ENCODE results near the gene YAP1. TPM values are rescaled to one million over a fixed set of nuclear protein-coding genes. Genes with fewer than 3 reads are reported as not detected.
A peak's percentile ranks its signal among the peaks of the same experiment; 100 is the strongest.

Gene YAP1
- polyA plus RNA-seq, 1 donor from 2014 or later, result 0.46 TPM

DNA sequence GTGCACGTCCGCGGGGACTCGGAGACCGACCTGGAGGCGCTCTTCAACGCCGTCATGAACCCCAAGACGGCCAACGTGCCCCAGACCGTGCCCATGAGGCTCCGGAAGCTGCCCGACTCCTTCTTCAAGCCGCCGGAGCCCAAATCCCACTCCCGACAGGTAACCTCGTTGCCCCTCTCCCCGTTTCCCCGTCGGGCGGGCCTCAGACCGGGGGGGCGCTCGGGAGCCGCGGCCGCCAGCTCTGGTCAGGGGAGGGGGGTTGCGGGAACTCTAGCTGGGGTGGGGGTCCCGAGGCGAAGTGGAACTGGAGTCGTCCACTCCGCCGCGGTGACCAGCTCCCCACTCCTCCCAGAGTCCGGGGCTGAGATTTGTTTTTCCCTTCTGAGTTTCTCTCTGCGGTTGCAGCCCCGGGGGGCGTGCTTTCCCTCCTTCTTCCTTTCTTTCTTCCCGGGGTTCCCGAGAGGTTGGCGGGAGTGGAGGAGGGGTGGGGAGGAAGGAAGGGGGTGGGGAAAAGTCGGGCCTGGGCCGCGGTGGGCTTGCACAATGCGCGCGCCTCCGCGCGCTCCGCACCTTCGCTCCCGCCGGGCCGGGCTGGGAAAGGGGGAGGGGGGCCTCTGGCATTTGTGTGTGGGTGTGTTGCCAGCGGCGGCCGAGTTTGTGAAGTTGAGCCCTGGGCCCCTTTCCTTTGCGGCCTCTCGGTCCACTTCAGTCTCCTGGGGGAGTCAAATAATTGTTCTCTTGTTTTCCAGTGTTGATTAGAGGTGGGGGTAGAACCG is 952 bp downstream of the YAP1 start:
- Histone ChIP-seq H3F3A (ENCODE audit: insufficient read depth, low read length, poor library complexity, severe bottlenecking) (no peaks in the 10 kb centered on the region), H3K4me3 (ENCODE audit: low read length) (peak overlapping the region; percentile 80), H2AFZ (ENCODE audit: low read depth, low read length) (peak overlapping the region; percentile 1), H3K27ac (ENCODE audit: low read length) (no peak overlapping the region), H3K36me3 (ENCODE audit: insufficient read depth, low read length) (no peaks in the 10 kb centered on the region), H3K79me2 (replicated peaks; ENCODE audit: insufficient read depth, low read length) (peaks cover 23% of the 10 kb centered on the region), H4K20me1 (ENCODE audit: insufficient read depth) (no peaks in the 10 kb centered on the region), H3K4me2 (ENCODE audit: low read length) (peak overlapping the region; percentile 30), H3K27me3 (ENCODE audit: insufficient read depth, low read depth, low read length) (peaks cover 37% of the 10 kb centered on the region), H3K9me3 (ENCODE audit: low read length) (no peaks in the 10 kb centered on the region), H3K9ac (ENCODE audit: low read length) (peak overlapping the region; percentile 16), H3K9me2 (ENCODE audit: insufficient read depth, low read length) (no peaks in the 10 kb centered on the region)
- TF ChIP-seq EZH2 (IDR thresholded peaks at IDR 0.05; ENCODE audit: borderline replicate concordance, insufficient read depth, low read length, poor library complexity, severe bottlenecking), result no peak
- TF ChIP-seq TAF1 (IDR thresholded peaks at IDR 0.05; ENCODE audit: low read depth), result no peak
- no peak for TF ChIP-seq MXI1 (conservative IDR thresholded peaks at IDR 0.05; ENCODE audit: poor library complexity, severe bottlenecking)
- no peak for TF ChIP-seq SMC3 (conservative IDR thresholded peaks at IDR 0.05; ENCODE audit: poor library complexity)
- TF ChIP-seq POLR2AphosphoS5 (IDR thresholded peaks at IDR 0.05), result no peak
- TF ChIP-seq, protein P1, sequence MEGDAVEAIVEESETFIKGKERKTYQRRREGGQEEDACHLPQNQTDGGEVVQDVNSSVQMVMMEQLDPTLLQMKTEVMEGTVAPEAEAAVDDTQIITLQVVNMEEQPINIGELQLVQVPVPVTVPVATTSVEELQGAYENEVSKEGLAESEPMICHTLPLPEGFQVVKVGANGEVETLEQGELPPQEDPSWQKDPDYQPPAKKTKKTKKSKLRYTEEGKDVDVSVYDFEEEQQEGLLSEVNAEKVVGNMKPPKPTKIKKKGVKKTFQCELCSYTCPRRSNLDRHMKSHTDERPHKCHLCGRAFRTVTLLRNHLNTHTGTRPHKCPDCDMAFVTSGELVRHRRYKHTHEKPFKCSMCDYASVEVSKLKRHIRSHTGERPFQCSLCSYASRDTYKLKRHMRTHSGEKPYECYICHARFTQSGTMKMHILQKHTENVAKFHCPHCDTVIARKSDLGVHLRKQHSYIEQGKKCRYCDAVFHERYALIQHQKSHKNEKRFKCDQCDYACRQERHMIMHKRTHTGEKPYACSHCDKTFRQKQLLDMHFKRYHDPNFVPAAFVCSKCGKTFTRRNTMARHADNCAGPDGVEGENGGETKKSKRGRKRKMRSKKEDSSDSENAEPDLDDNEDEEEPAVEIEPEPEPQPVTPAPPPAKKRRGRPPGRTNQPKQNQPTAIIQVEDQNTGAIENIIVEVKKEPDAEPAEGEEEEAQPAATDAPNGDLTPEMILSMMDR (IDR thresholded peaks at IDR 0.05; ENCODE audit: poor library complexity, severe bottlenecking), result no peak
- no peak for TF ChIP-seq EP300 (conservative IDR thresholded peaks at IDR 0.05; ENCODE audit: poor library complexity, severe bottlenecking)
- TF ChIP-seq RAD21 (conservative IDR thresholded peaks at IDR 0.05), result no peak
- TF ChIP-seq REST (IDR thresholded peaks at IDR 0.05; ENCODE audit: borderline replicate concordance), result no peak

DNA sequence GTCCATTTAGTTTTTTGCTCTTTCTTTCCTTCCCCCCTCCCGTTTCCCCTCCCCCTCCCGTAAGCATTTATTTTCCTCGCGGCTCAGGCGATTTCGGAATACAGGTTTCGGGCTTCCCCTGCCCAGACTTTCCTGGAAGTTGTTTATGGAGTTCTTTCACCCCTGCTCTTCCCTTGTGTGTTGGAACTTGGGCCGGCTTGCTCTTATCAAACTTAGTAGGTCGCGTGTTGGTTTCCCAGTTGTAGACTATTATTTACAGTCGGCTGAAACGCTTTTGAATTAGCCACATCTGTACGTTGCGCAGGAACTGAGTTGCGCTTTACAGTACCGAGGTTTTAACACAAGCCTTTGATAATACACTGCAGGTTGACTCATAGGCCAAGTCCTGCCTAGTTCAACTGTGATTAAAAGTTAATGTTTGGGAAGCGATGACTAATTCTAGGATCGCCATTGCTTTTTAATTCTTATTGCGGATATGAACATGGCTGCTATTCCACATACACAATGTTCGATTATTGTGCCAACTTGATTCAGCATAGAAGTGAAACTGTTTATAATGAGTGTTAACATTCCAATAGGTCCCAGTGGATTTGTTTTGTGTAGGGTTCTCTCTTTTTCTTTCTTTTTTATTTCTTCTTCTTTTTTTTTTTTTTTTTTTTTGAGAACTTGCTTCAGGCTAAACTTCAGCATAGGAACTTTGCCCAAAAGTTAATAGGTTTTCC is 1.7 kb downstream of the YAP1 start:
- Histone ChIP-seq H3K27me3 (ENCODE audit: insufficient read depth, low read depth, low read length) (peaks cover 37% of the 10 kb centered on the region), H3K4me3 (ENCODE audit: low read length) (peak overlapping the region; percentile 80), H2AFZ (ENCODE audit: low read depth, low read length) (no peak overlapping the region), H3K79me2 (replicated peaks; ENCODE audit: insufficient read depth, low read length) (peaks cover 25% of the 10 kb centered on the region), H4K20me1 (ENCODE audit: insufficient read depth) (no peaks in the 10 kb centered on the region), H3K36me3 (ENCODE audit: insufficient read depth, low read length) (no peaks in the 10 kb centered on the region), H3K9me2 (ENCODE audit: insufficient read depth, low read length) (no peaks in the 10 kb centered on the region), H3K4me2 (ENCODE audit: low read length) (peak overlapping the region; percentile 0), H3K27ac (ENCODE audit: low read length) (no peak overlapping the region), H3K9me3 (ENCODE audit: low read length) (no peaks in the 10 kb centered on the region), H3F3A (ENCODE audit: insufficient read depth, low read length, poor library complexity, severe bottlenecking) (no peaks in the 10 kb centered on the region), H3K9ac (ENCODE audit: low read length) (peak overlapping the region; percentile 16)
- no peak for TF ChIP-seq RAD21 (conservative IDR thresholded peaks at IDR 0.05)
- TF ChIP-seq, protein P1 (IDR thresholded peaks at IDR 0.05; ENCODE audit: poor library complexity, severe bottlenecking), result no peak
